Measurements from ENCODE around the gene TSKS. TPM values are rescaled to one million over a fixed set of nuclear protein-coding genes. Genes with fewer than 3 reads are reported as not detected.

The TSKS gene
- total and polyA plus RNA-seq, 2 donors (not counting 3 experiments of a cell fraction or from before 2014, with no cell fraction given): 0.03 TPM; not detected in 1

GRCh38 chr19:49700563-49700962 is 62.5 kb downstream of the TSKS start:
- Histone ChIP-seq H3K27ac (ENCODE audit: insufficient read depth, low read depth, low read length) (no peak overlapping the region), H3K4me3 (replicated peaks in 1 of 3; ENCODE audit: insufficient read depth in 1 of 3, low read depth in 1 of 3, low read length in 3 of 3) (no peak overlapping the region), H3K27me3 (ENCODE audit: control insufficient read depth in 2 of 2, insufficient read depth in 2 of 2, low read length in 2 of 2) (no peaks in the 10 kb centered on the region), H3K9ac (replicated peaks; ENCODE audit: extremely low read depth, insufficient read depth, low read length) (no peak overlapping the region), H4K20me1 (replicated peaks; ENCODE audit: control insufficient read depth, extremely low read depth, insufficient read depth, low read length) (no peaks in the 10 kb centered on the region), H3K9me3 (replicated peaks; ENCODE audit: control insufficient read depth, insufficient read depth, low read length) (no peaks in the 10 kb centered on the region), H3K36me3 (ENCODE audit: control insufficient read depth in 2 of 2, extremely low read depth in 1 of 2, insufficient read depth in 2 of 2, low read length in 2 of 2) (peaks cover 0 to 9% of the 10 kb centered on the region in 2 experiments), H3K4me2 (ENCODE audit: insufficient read depth, low read length) (no peak overlapping the region), H3K79me2 (ENCODE audit: control insufficient read depth, insufficient read depth, low read length) (no peaks in the 10 kb centered on the region), H3K9me1 (replicated peaks; ENCODE audit: control insufficient read depth, extremely low read depth, insufficient read depth, low read length) (no peaks in the 10 kb centered on the region), H2AFZ (ENCODE audit: low read depth, low read length) (no peak overlapping the region), H3K4me1 (ENCODE audit: control insufficient read depth, extremely low read depth, insufficient read depth, low read length) (no peaks in the 10 kb centered on the region)
- no peak for TF ChIP-seq MYC (IDR thresholded peaks at IDR 0.05; ENCODE audit: low read depth, low read length)
- TF ChIP-seq MAX (IDR thresholded peaks at IDR 0.05; ENCODE audit: insufficient read depth, insufficient read length): no peak
- no peak for TF ChIP-seq FOS (IDR thresholded peaks at IDR 0.05; ENCODE audit: borderline replicate concordance, insufficient read depth, low read length)
- TF ChIP-seq POLR2AphosphoS5 (IDR thresholded peaks at IDR 0.05; ENCODE audit: insufficient read depth, low read depth, low read length): no peak
- no peak for TF ChIP-seq CTCF (IDR thresholded peaks at IDR 0.05; ENCODE audit: extremely low read depth in 1 of 2, insufficient read depth in 1 of 2, low read depth in 1 of 2, low read length in 2 of 2)
- TF ChIP-seq GATA2 (IDR thresholded peaks at IDR 0.05; ENCODE audit: insufficient read depth, insufficient read length, low read depth, low read length): no peak
- ChIA-PET CTCF (no interaction called here), POLR2A (no interaction called here)
- no TSS peak for BruUV-seq (replicated peaks)
- dilution Hi-C loops (cut with MboI; ENCODE audit: extremely low pct_ligation_motif_present, low sequenced_read_pairs): no loop called here
- DNase-seq (ENCODE audit: low read depth, low spot score) (no peak), FAIRE-seq (no peak)
- intact Hi-C loops (cut with micrococcal nuclease): no loop called here

Measured in endothelial cell of umbilical vein (primary cell).